Body of pancreas (tissue), 4 donors: ENCODE data around the gene TACC2.

ENCODE experiments used
- POLR2A ChIP-seq, 3 donors: fragments of 450-650 bp; IDR thresholded peaks; one replicate each; pipeline ENCODE4 v1.6.1; 2016; ENCODE audit warnings: antibody characterized with exemption in 3 of 3, mild to moderate bottlenecking in 2 of 3
- TF ChIP-seq, protein P1 (sequence below), 7 experiments: fragments of 450-650 bp in 4 of 7; fragments of 200-600 bp in 3 of 7; sonication (generic) in 3 of 7; IDR thresholded peaks; one replicate each; pipeline ENCODE4 v1.5.1; 2016 to 2019; ENCODE audit warnings: antibody characterized with exemption in 7 of 7

DNA sequence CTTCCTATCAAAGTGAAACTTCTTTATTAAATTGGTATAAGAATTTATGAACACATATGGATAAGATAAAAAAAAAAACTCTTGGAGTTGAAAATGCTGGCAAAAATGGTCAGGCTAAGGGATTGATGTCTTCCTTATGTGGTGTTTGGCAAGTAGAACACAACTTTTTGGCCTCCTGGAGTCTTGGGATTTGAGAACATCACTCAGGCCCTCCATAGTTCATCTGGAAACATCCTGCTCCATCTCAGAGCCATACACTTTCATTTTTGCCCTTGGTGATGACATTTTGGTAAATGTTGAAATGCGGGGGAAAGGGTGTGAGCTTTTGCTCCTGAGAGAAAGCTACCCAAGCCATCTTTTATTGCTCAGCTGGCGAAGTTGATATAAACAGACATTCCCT is 254.6 kb downstream of the TACC2 start:
- TF ChIP-seq, protein P1, sequence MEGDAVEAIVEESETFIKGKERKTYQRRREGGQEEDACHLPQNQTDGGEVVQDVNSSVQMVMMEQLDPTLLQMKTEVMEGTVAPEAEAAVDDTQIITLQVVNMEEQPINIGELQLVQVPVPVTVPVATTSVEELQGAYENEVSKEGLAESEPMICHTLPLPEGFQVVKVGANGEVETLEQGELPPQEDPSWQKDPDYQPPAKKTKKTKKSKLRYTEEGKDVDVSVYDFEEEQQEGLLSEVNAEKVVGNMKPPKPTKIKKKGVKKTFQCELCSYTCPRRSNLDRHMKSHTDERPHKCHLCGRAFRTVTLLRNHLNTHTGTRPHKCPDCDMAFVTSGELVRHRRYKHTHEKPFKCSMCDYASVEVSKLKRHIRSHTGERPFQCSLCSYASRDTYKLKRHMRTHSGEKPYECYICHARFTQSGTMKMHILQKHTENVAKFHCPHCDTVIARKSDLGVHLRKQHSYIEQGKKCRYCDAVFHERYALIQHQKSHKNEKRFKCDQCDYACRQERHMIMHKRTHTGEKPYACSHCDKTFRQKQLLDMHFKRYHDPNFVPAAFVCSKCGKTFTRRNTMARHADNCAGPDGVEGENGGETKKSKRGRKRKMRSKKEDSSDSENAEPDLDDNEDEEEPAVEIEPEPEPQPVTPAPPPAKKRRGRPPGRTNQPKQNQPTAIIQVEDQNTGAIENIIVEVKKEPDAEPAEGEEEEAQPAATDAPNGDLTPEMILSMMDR (IDR thresholded peaks at IDR 0.05) = no peak
- TF ChIP-seq POLR2A (IDR thresholded peaks at IDR 0.05) = no peak
